Fibroblast of gingiva (primary cell): ENCODE results near the gene BBX.
A peak's percentile ranks its signal among the peaks of the same experiment; 100 is the strongest.

Source experiments
- DNase-seq: peaks from one replicate; pipeline ENCODE4 v3.0.0-alpha.2; 2011; ENCODE audit warnings: low read depth

Gene BBX

DNA sequence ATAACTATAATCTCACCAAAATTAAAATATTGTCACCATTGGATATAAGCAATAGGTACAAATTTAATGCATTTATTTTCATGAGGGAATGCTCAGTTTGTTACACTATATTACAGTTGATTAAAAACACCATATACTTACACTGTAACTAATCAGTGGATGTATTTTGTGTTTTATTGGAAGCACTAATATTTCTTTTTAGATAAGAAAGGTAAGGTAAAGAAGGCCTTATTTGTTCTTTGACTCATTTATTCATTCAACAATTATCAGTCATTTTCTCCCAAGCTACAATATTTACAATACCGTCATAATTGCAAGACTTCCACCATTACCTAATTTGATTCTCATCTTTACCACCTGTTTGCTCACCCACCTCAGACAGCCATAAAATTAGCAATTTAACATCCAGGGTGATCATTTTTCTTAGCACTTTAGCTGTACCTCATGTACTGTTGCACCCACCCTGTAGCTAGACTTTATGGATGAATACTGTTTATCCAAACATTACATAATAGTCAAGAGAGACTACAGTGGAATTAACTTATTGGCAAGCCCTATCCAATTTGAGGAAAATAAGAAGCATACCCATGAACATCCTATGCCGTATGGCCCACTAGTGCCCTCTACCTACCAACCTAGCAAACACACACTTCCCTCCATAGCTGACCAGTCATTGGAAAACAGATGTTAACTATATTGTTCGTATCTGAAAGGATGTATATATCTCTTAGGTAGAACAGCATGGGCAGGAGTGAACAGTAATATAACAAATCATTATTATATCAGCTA lies 229.6 kb downstream of the BBX start:
- peak; percentile 24 for DNase-seq

GRCh38 chr3:107753494-107753893 lies 230.7 kb downstream of the BBX start:
- peak; percentile 6 for DNase-seq

DNA sequence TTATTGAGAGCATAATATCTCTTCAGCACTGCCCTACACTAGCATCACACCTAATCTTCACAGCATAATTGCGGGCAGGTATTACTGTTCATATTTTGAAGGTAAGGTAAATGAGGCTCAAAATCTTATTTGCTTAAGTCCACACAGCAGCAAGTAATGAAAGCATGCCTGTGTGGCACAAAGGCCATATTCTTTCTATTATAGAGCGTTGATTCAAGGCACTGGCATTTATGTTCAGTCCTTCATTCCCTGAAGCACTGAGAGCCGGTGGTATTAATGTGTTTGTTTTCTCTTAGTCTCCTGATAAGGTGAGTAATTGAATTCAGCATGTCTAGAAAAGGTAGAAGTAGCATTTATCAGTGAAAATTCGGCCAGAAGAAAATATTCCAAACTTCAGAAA lies 231.2 kb downstream of the BBX start:
- no peak for DNase-seq

DNA sequence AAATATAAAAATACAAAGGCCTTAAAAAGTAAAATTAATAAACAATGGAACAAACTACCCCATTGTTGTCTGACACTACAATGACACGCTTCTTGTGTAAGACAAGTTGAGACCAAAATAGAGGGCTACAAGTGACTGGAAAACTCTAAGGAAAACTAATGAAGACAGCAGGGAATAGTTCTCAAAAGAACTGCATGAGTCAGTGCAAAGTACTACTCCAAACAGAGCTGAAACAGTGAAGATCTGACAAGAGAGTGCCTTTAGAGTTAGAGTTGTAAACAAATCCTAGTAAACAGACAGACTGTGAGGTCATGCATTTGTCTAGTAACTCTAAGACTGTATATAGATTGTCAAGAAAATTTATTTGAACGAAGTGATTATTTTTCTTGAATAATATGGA lies 233.9 kb downstream of the BBX start:
- DNase-seq: no peak

DNA sequence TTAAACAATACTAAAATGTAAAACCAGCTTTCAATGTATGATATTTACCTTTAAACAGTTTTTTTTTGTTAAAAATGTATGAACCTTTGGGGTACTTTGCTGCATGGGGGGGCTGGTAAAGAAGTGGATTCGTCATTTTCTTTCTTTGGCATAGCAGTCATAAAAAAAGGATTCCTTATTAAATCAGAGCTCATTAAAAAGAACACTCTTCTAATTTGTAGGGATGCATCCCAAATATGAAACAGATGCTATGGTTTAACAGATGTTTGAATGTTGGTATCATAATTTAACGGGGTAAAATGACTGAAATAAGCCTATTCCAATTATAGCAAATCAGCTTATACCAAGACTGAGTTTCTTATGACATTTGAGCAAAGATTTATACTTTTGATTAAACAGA lies 234.4 kb downstream of the BBX start:
- no peak for DNase-seq

- no peak for DNase-seq
Measured at GRCh38 chr3:107760144-107760543, 237.4 kb downstream of the BBX start.

DNA sequence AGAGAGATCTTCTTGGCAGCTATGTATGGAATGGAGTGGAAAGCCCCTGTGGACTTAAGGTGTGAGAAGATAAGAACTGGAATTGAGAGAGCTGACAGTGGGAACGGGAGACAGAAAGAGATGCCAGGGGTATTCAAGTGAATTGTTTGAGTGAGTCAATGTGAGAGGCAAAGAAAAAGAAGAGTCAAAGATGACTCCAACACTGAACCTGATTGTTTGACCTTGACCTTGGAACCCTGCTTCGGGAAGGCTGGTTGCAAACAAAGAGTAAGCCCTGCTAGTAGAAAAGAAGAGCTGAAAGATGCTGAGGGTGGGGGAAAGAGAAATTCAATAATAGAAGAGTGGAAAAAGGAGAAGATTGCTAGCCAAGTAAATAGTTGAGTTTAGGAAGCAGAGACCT lies 238.6 kb downstream of the BBX start:
- DNase-seq: no peak

DNA sequence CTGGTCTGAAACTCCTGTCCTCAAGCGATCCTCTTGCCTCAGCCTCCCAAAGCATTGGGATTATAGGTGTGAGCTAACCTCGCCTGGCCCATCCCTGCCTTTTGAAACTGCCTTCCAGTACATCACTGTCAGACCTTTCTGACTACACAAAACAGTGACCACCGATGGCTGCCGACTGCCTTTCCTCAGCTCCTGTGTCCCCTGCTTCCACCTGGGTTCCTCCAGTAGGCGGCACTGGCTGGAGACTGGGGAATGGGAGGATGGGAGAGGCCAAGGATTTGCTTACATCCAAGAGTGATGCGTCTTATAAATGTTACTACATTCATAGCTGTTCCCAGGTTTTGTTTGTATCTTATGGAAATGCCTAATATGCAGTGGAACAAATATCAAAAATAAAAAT lies 242.8 kb downstream of the BBX start:
- DNase-seq: no peak

DNA sequence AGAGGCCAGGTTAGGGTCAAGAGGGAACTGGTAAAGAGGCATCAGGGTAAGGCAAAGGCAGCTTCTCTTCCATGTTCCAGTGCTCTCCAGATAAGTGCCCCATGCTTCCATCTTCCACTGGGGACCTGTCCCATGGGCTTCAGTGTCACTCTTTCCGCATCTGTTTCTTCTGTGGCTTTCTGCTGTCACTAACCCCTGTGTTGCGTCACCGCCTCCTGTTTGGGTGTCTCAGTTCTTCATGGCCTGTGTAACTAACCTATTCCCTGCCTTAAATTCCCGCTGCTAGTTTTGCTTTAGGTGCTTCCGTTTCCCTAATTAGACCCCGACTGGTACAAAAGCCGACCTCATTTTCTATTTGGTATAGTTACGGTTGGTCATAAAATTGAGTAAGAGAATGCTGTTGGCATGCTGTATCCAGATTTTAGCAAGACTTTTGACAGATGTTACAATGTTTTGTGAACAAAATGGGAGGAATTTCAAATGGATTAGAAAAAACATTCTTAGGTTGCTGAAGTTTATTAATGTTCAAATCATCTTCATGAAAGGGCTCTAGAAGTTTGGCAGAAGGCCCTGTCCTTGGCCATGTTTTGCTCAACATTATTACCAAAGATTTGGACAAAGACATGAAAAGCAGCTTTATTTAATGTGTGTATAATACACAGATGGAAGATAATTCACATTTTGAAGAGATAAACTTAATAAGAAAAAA lies 245.3 kb downstream of the BBX start:
- DNase-seq: peak; percentile 79

DNA sequence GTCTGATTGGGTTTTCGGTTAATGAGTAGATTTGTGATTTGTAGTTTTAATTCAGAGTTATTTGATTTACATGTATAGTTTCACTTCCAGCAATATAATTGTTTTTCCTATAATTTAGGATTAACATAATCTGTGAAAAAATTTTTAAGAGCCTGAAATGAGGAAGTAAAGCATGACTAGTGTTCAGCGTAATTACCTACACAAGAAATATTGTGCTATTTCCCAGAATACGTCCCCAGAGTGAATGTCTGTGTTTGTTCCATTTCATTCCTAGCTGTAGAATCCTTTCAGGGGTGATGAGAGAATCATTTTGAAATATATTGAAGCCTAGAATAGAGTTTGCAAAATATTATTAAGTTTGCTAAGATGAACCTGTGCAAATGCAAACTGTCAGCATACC lies 247.1 kb downstream of the BBX start:
- DNase-seq: no peak

- DNase-seq: no peak
Measured at GRCh38 chr3:107772016-107772415, 249.3 kb downstream of the BBX start.

DNA sequence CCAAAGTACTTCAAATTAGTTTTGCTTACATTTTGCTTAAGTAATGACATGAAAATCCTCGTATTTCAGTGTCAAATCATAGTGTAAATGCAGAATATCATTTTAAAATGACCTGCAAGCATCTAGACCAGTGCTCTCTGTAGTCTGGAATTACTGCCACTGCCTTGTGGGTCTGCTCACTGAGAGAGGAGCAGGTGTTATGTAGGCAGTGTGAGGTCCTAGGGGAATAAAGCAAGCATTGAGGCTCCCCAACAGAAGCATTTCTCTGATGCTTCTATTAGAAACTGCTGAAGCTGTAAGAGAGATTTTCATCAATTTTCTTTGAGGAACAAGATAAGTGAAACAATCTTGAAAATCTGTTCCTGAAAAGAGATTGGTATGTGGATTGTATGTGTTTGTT lies 253.2 kb downstream of the BBX start:
- no peak for DNase-seq

- no peak for DNase-seq
Measured at GRCh38 chr3:107781253-107781652, 258.5 kb downstream of the BBX start.

GRCh38 chr3:107782054-107782453 lies 259.3 kb downstream of the BBX start:
- no peak for DNase-seq

DNA sequence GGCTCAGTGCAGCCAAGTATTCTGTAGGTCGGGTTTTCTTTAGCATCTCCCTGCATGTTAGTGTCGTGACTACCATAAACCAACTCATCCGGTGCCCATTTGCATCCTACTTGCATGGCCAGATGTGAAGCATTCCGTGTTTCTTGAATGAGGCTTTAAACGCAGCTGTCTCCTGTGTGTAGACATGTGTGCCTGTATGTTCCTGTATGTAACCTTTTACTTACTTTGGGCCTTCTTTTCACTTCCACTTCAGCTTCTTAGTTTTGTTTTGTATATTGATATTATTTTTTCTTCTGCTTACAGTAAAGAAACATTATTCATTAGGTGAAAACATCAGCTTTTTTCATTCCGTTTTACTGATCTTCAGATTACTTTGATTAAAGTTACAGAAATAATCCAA lies 267.9 kb downstream of the BBX start:
- no peak for DNase-seq

GRCh38 chr3:107791027-107791426 lies 268.3 kb downstream of the BBX start:
- DNase-seq: no peak

DNA sequence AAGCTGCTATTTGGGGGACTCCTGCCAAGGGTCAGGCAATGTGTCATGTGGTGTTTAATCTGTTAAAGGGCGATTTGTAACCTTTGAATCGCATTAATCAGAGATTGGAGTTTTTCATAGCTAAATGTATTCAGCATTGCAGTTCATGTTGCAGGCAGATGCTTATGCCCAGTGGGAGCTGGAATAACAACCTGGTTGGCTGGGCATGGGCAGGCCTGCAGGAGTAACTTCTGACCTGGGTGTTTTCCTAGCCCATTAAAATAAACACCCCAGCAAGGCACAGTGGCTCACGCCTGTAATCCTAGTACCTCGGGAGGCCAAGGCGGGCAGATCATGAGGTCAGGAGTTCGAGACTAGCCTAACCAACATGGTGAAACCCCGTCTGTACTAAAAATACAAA lies 268.7 kb downstream of the BBX start:
- no peak for DNase-seq

DNA sequence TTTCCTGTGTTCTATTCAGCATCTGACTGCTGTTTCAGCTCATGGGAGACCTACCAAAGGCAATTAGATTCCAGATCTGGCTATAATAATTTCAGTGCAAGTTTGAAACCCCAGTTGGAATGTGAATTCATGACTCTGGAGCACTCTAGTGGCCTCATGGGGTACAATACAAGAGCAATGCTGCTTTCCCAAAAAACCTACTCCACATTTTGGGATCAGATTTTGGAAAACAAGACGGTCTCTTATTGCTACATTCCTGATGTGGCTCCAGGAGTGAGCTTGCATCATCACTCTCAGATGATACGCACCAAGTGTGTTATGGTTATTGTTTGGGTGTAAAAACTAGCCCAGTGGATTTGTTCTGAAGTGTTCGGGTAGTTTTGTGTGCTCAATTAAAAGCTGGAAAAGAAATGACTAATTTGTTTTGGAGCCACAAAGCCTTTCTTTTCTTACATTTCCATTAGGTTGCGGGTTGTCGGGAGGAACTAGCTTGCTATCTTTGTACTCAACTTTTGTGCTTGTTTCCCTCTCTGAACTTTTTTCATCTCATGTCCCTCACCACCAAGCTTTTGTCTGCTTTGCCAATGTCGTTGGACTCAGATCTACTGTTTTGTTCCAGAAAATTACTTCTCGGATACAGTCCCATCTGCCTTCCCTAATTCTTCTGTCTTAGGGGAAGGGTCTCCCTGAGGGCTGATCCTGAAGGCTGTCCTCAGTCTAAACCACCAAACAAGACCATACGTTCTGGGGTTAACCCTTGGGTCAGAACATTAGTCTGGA lies 272.1 kb downstream of the BBX start:
- peak; percentile 66 for DNase-seq

- DNase-seq: no peak
Measured at GRCh38 chr3:107795514-107796094, 272.8 kb downstream of the BBX start.

GRCh38 chr3:107796791-107797190 lies 274.0 kb downstream of the BBX start:
- peak; percentile 7 for DNase-seq

DNA sequence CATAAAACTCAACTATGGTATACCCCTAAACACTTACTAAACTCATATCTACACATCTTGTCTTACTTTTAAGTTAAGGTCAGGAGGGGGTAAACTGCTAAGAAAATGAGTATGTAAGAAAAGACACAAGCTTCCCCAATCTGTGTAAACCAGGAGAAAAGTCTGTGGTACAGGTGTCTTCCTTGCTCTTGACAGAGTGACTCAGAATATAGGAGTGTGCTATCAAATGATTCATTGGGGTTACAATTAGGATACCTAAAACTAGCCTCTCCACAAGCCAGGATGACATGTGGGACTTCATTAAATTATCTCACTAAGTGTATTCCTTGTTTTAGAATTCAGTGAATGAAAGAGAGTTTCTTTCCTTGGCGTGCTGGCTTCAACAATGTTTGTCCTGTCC lies 274.8 kb downstream of the BBX start:
- no peak for DNase-seq

DNA sequence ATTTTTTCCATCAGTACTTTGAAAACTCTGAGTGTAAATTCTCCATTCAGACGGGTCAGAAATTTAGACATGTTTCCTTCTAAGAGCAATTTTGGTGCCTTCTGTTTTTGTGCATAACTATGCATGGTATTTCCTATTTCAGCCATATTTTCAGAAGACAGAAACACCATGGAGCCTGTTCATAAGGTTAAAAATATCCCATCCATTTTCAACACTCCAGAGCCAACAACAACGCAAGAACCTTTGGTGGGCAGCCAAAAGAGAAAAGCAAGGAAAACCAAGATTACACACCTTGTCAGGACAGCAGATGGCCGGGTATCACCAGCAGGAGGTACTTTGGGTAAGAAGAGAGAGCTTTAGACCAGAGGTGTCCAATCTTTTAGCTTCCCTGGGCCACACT lies 275.6 kb downstream of the BBX start:
- DNase-seq: no peak

GRCh38 chr3:107800710-107801109 lies 277.9 kb downstream of the BBX start:
- no peak for DNase-seq
